GM13976 (cell line): ENCODE results near the gene RASGEF1B.
A peak's percentile ranks its signal among the peaks of the same experiment; 100 is the strongest.

Experiments used
- DNase-seq: peaks from one replicate; pipeline ENCODE4 v3.0.0; 2012; ENCODE audit warnings: low spot score
- CTCF ChIP-seq: IDR thresholded peaks from 2 replicates; pipeline ENCODE4 v1.5.1; 2012; ENCODE audit warnings: borderline replicate concordance, mild to moderate bottlenecking; ENCODE audit not compliant: insufficient read depth; ENCODE audit errors: extremely low read depth, missing control alignments, control extremely low read depth
- in situ Hi-C: fragments of 300-500 bp; cut with MboI; formaldehyde crosslinking; loops from one replicate; pipeline ENCODE4 v1.12.0; 2022; ENCODE audit warnings: low sequenced_read_pairs, mixed read lengths, inconsistent platforms; ENCODE audit not compliant: unreplicated experiment

RASGEF1B gene

GRCh38 chr4:81424816-81425755 is 46.6 kb downstream of the RASGEF1B start:
- in situ Hi-C loops = no loop called here
- no peak for TF ChIP-seq CTCF
- no peak for DNase-seq

- in situ Hi-C loops = no loop called here
These were observed 47.4 kb downstream of the RASGEF1B start for GRCh38 chr4:81424336-81424735.

GRCh38 chr4:81422595-81422994 is 49.1 kb downstream of the RASGEF1B start:
- peak; percentile 11 for DNase-seq
- in situ Hi-C loops = no loop called here

More at GRCh38 chr4:81424336-81424735, 47.4 kb downstream of the RASGEF1B start:
- no peak for TF ChIP-seq CTCF
- no peak for DNase-seq

GRCh38 chr4:81421346-81422218 is 50.1 kb downstream of the RASGEF1B start:
- no peak for TF ChIP-seq CTCF
- in situ Hi-C loops = no loop called here
- peak; percentile 68 for DNase-seq

More at GRCh38 chr4:81422595-81422994, 49.1 kb downstream of the RASGEF1B start:
- TF ChIP-seq CTCF = no peak

- in situ Hi-C loops = no loop called here
- TF ChIP-seq CTCF = no peak
- DNase-seq = no peak
These were observed 53.1 kb downstream of the RASGEF1B start for GRCh38 chr4:81418572-81418971.

GRCh38 chr4:81412946-81413495 is 58.7 kb downstream of the RASGEF1B start:
- no peak for TF ChIP-seq CTCF
- in situ Hi-C loops = no loop called here
- DNase-seq = no peak
